ENCODE measurements around the gene NSG2. TPM values are rescaled to one million over a fixed set of nuclear protein-coding genes. Genes with fewer than 3 reads are reported as not detected.

The NSG2 gene
- total and polyA plus RNA-seq, 8 donors = 0.75 to 4.8 (median 1.5) TPM; not detected in 3

DNA sequence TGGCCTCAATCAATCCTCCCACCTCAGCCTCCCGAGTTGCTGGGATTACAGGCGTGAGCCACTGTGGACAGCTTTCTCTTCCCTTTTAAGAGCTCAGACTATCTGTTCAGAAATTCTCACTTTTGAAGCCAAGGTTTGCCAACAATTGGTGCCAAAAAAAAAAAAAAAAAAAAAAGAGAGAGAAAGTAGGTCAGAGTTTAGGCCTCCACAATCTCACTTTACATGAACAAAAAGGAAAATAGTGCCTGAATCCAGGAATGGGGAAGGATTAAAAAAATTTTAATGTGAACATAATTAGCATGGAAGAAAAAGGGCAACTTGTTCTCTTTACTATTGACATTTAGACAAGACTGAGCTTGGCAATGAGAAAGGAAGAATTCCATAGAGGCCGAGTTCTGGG, 94.1 kb downstream of the NSG2 start:
- no peaks in the 10 kb centered on the region for H3K9me3 ChIP-seq
- no peak overlapping the region for H3K4me3 ChIP-seq
- no peak overlapping the region for H3K27ac ChIP-seq
- no peak for DNase-seq
- H3K27me3 ChIP-seq = no peaks in the 10 kb centered on the region
- intact Hi-C loops (cut with DNase I; ENCODE audit: low total_unique reads) = no loop called here
- TF ChIP-seq, protein P1, sequence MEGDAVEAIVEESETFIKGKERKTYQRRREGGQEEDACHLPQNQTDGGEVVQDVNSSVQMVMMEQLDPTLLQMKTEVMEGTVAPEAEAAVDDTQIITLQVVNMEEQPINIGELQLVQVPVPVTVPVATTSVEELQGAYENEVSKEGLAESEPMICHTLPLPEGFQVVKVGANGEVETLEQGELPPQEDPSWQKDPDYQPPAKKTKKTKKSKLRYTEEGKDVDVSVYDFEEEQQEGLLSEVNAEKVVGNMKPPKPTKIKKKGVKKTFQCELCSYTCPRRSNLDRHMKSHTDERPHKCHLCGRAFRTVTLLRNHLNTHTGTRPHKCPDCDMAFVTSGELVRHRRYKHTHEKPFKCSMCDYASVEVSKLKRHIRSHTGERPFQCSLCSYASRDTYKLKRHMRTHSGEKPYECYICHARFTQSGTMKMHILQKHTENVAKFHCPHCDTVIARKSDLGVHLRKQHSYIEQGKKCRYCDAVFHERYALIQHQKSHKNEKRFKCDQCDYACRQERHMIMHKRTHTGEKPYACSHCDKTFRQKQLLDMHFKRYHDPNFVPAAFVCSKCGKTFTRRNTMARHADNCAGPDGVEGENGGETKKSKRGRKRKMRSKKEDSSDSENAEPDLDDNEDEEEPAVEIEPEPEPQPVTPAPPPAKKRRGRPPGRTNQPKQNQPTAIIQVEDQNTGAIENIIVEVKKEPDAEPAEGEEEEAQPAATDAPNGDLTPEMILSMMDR (IDR thresholded peaks at IDR 0.05) = no peak
- TF ChIP-seq POLR2A (IDR thresholded peaks at IDR 0.05) (no peak), EP300 (IDR thresholded peaks at IDR 0.05) (no peak), POLR2AphosphoS5 (IDR thresholded peaks at IDR 0.05) (no peak)
- no peaks in the 10 kb centered on the region for H3K36me3 ChIP-seq
- 55 to 68% (median 63%) methylated on average over 3 of the region's 3 CpGs for WGBS, 5 donors
- no peaks in the 10 kb centered on the region for H3K4me1 ChIP-seq

DNA sequence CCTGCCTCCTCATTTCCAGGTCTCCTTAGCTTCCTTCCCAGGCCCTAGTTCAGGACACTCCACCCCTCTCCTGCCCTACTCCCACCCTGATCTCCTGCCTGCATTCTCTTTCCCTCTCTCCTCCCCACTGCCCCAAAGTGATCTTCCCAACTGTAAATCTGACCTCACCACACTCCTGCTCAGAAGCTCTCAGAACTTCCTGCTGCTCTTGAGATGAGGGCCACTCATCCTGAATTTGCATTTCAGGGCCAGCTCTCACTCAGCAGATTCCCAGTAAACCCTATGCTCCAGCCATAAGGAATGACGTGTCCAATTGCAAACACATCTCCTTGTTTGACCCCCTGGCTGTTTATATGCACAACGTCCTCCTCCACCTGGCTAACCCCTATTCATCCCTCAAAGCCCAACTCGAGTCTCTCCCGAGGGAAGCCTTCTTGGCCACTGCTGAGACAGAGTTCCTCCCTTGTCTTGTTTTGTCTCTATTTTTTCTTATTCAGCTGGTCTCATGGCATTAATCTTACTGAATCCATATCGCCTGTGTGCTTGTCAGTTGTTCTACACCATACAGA, 95.0 kb downstream of the NSG2 start:
- TF ChIP-seq EP300 (IDR thresholded peaks at IDR 0.05) (no peak), POLR2AphosphoS5 (IDR thresholded peaks at IDR 0.05) (no peak), POLR2A (IDR thresholded peaks at IDR 0.05) (no peak)
- TF ChIP-seq, protein P1 (IDR thresholded peaks at IDR 0.05) = no peak
- Histone ChIP-seq H3K4me3 (no peak overlapping the region), H3K9me3 (no peaks in the 10 kb centered on the region), H3K27me3 (no peaks in the 10 kb centered on the region), H3K4me1 (no peaks in the 10 kb centered on the region), H3K36me3 (no peaks in the 10 kb centered on the region), H3K27ac (no peak overlapping the region)
- no peak for DNase-seq
- WGBS, 5 donors = 46 to 62% (median 59%) methylated on average over 5 of the region's 5 CpGs
- intact Hi-C loops (cut with DNase I; ENCODE audit: low total_unique reads) = no loop called here

DNA sequence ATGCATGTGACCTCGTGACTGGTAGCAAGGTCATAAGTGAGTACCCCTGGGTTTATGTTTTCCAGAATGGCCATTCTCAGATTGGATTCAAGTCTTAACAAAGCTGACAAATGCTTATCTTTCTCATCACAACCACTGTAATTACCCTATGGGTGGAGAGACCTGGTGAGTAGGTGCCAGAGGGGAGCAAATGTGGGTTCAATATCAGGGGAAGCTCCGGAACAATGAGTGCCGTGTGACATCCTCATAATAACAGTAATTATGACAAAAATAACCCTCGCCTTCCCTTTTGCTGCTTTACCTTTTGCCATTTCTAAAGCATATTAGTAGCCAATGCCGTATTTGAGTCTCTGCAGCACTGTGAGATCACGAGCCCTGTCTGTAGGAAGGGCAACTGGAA, 95.9 kb downstream of the NSG2 start:
- intact Hi-C loops (cut with DNase I; ENCODE audit: low total_unique reads) = no loop called here
- 70 to 82% (median 77%) methylated on average over 6 of the region's 6 CpGs for WGBS, 5 donors

DNA sequence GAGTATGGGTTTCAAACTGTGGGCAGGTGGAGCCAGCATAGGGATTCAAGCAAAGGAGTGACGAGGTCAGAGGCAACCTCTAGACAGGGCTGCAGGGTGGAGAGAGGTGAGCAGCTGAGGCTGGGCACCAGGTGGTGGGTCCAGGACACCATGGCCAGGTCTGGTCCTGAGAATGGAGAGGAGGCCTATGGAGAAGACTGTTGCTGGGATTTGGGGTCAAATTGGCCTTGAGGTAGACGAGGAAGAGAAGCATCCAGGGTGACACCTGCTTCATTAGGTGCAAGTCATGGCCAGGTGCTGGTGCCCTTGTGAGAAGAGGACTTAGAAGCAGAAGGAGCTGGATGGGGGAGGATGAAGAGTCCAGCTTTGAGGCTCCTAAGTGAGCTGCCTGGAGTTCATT, 99.6 kb downstream of the NSG2 start:
- Histone ChIP-seq H3K4me3 (no peak overlapping the region), H3K27ac (no peak overlapping the region), H3K27me3 (peaks cover 0 to 9% (median 0%) of the 10 kb centered on the region in 3 donors), H3K4me1 (no peaks in the 10 kb centered on the region), H3K36me3 (no peaks in the 10 kb centered on the region), H3K9me3 (no peaks in the 10 kb centered on the region)
- TF ChIP-seq EP300 (IDR thresholded peaks at IDR 0.05) (no peak), POLR2A (IDR thresholded peaks at IDR 0.05) (no peak), POLR2AphosphoS5 (IDR thresholded peaks at IDR 0.05) (no peak)
- TF ChIP-seq, protein P1 (IDR thresholded peaks at IDR 0.05) = no peak
- DNase-seq = no peak
- 40 to 63% (median 53%) methylated on average over 2 of the region's 2 CpGs for WGBS, 5 donors
- intact Hi-C loops (cut with DNase I; ENCODE audit: low total_unique reads) = no loop called here

More for the DNA sequence above, 95.9 kb downstream of the NSG2 start:
- no peak for DNase-seq
- H3K9me3 ChIP-seq = no peaks in the 10 kb centered on the region
- TF ChIP-seq EP300 (IDR thresholded peaks at IDR 0.05) = no peak
- TF ChIP-seq, protein P1 (IDR thresholded peaks at IDR 0.05) = no peak
- no peak for TF ChIP-seq POLR2A (IDR thresholded peaks at IDR 0.05)
- no peak for TF ChIP-seq POLR2AphosphoS5 (IDR thresholded peaks at IDR 0.05)
- H3K4me3 ChIP-seq = no peak overlapping the region
- H3K4me1 ChIP-seq = no peaks in the 10 kb centered on the region
- no peak overlapping the region for H3K27ac ChIP-seq
- no peaks in the 10 kb centered on the region for H3K27me3 ChIP-seq
- H3K36me3 ChIP-seq = no peaks in the 10 kb centered on the region

All from stomach (tissue), 9 donors.